Stomach (tissue), 4 donors: Measurements from ENCODE around the gene SPINT2.

ENCODE experiments used
- CTCF ChIP-seq, 7 experiments: fragments of 450-650 bp in 4 of 7; fragments of 200-600 bp in 3 of 7; sonication (generic) in 3 of 7; IDR thresholded peaks; one replicate each; pipeline ENCODE4 v1.5.1; 2016 to 2019; ENCODE audit warnings: antibody characterized with exemption in 7 of 7, control low read depth in 2 of 7, mild to moderate bottlenecking in 1 of 7
- EP300 ChIP-seq: sonication (generic); formaldehyde crosslinking; IDR thresholded peaks from one replicate; pipeline ENCODE4 v1.6.1; 2017; ENCODE audit warnings: antibody characterized with exemption
- POLR2A ChIP-seq, 4 donors: fragments of 450-650 bp; IDR thresholded peaks; one replicate each; pipeline ENCODE4 v1.6.1; 2016; ENCODE audit warnings: antibody characterized with exemption in 4 of 4, control low read depth in 2 of 4, mild to moderate bottlenecking in 1 of 4, moderate library complexity in 1 of 4
- POLR2AphosphoS5 ChIP-seq, 3 donors: sonication (generic); formaldehyde crosslinking; IDR thresholded peaks; one replicate each; pipeline ENCODE4 v1.6.1; 2016; ENCODE audit warnings: antibody characterized with exemption in 3 of 3

- TF ChIP-seq CTCF (IDR thresholded peaks at IDR 0.05) (no peak), POLR2A (IDR thresholded peaks at IDR 0.05) (no peak), EP300 (no peak), POLR2AphosphoS5 (IDR thresholded peaks at IDR 0.05) (no peak)
These were observed 47.4 kb upstream of the SPINT2 start for GRCh38 chr19:38216785-38217641.
